Adipose tissue (tissue), 3 donors: ENCODE measurements around the gene STXBP1. TPM values are rescaled to one million over a fixed set of nuclear protein-coding genes. Genes with fewer than 3 reads are reported as not detected.
A peak's percentile ranks its signal among the peaks of the same experiment; 100 is the strongest.

ENCODE experiments used
- H3K27ac ChIP-seq: one replicate; pipeline ENCODE4 v1.5.1; 2013; ENCODE audit warnings: low read depth, low read length
- WGBS, 3 donors: extraction: QIAGEN DNeasy Blood & Tissue Kit; methylation state at CpG; one replicate each; pipeline ENCODE4 v1.1.7; 2013; 5-methylcytosine and 5-hydroxymethylcytosine counted together
- polyA plus RNA-seq, 3 donors: library from polyadenylated mRNA; stranded (reverse); fragments of 200-250 nt; gene quantifications; one replicate each; pipeline ENCODE4 v1.2.3, GENCODE V29; 2013
- donor health status: healthy with polysubstance abuse.
- donor health status: Bipolar disorder and iron deficiency.
- donor health status: healthy.

Gene STXBP1
- polyA plus RNA-seq, 3 donors: 12.7 to 42.4 (median 34.1) TPM

GRCh38 chr9:127698985-127699670 lies 87.1 kb downstream of the STXBP1 start:
- H3K27ac ChIP-seq: no peak overlapping the region
- WGBS, 3 donors: 12 to 15% (median 13%) methylated on average over 40 to 41 of the region's 41 CpGs

- no peak overlapping the region for H3K27ac ChIP-seq
- 95 to 100% (median 97%) methylated on average over 2 of the region's 2 CpGs for WGBS, 3 donors
Measured at GRCh38 chr9:127700140-127700539, 88.1 kb downstream of the STXBP1 start.

GRCh38 chr9:127700594-127701255 lies 88.6 kb downstream of the STXBP1 start:
- H3K27ac ChIP-seq: no peak overlapping the region
- 55 to 87% (median 78%) methylated on average over 5 of the region's 5 CpGs for WGBS, 3 donors

DNA sequence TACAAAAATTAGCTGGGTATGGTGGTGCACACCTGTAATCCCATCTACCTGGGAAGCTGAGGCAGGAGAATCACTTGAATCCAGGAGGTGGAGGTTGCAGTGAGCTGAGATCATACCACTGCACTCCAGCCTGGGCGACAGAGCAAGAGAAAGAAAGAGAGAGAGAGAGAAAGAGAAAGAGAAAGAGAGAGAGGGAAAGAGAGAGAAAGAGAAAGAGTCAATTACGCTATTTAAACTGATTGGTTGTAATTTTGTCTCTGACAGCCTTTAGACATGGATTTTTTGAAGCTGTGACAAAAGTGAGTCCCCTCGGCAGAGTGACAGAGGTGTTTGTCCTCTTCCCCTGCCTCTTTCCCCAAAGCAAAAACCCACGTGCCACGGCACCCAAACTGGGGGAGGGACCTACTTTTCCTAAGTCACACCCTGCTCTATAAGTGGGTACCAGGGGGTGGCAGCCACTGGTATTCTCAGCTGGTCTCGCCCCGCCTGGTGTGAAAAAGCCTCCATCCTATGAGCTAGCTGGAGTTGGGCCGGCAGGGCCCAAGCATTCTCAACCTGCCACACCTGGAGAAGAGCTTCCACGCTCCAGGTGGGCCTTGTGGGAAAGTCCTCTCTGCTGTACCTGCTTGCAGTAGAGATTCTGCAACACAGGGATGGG lies 91.3 kb downstream of the STXBP1 start:
- WGBS, 3 donors: 77 to 95% (median 79%) methylated on average over 9 of the region's 9 CpGs
- no peak overlapping the region for H3K27ac ChIP-seq

DNA sequence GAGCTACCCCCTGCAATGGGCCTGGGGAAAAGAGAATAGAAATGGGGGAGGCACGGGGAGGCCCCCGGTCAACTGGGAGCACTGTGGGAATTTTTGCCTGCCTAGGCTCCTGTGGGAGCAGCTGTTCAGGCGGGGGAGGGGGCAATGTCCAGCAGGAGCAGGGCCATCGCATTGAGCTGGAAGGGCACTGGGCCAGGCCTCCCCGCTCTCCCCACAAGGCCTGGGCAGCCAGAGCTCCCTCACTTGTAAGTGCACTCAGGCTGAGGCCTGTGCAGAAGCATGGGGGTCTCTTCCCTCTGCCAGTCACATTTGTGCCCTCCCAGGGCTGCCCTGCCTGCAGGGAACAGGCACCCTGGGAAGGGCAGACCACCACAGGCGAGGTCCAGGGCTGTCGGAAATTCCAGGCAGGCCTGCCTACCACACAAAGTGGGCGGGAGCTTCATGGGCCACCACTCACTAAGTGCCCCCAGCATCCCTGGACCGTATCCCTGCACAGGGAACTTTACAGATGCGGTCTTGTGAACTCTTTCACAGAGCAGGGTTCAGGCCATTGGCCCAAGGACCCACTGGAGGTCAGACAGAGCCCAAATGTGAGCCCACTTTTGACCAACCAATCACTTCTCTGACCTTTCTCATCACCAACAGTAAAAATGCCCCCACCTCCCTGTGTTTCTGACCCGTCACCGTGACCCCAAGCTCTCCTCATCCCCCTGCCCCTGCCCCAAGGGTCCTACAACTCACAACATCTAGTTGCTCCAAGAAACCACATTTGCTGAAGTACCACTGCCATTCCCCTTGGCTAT lies 93.7 kb downstream of the STXBP1 start:
- no peak overlapping the region for H3K27ac ChIP-seq
- 68 to 84% (median 78%) methylated on average over 12 of the region's 12 CpGs for whole genome bisulfite sequencing, 3 donors

DNA sequence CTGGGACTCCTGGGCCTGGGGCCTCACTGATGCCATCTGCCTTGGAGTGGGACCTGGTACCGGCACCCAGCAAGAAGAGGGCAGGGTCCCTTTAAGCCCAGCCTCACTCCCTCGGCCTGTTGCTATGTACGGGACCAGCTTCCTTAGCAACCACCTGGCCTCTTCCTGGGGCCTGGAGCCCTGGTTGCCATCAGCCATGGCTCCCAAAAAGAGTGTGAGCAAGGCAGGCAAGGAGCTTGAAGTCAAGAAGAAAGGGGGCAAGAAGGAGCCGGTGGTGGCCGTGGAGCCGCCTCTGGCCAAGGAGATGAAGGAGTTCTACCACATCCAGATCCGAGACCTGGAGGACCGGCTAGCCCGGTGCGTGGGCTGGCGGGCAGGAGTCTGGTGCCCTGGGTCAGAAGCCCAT lies 94.8 kb downstream of the STXBP1 start, which contains the start of gene CFAP157:
TSS of gene CFAP157 (plus strand) at position 153 of the 406 bp plus-strand sequence. CDS start at position 197, 44 bp downstream.
- WGBS, 3 donors: 54 to 66% (median 60%) methylated on average over 11 of the region's 11 CpGs
- no peak within 1 kb of the TSS for H3K27ac ChIP-seq

- no peak overlapping the region for H3K27ac ChIP-seq
- WGBS, 3 donors: 50 to 63% (median 53%) methylated on average over 5 of the region's 5 CpGs
Measured at GRCh38 chr9:127707766-127708165, 95.7 kb downstream of the STXBP1 start.

DNA sequence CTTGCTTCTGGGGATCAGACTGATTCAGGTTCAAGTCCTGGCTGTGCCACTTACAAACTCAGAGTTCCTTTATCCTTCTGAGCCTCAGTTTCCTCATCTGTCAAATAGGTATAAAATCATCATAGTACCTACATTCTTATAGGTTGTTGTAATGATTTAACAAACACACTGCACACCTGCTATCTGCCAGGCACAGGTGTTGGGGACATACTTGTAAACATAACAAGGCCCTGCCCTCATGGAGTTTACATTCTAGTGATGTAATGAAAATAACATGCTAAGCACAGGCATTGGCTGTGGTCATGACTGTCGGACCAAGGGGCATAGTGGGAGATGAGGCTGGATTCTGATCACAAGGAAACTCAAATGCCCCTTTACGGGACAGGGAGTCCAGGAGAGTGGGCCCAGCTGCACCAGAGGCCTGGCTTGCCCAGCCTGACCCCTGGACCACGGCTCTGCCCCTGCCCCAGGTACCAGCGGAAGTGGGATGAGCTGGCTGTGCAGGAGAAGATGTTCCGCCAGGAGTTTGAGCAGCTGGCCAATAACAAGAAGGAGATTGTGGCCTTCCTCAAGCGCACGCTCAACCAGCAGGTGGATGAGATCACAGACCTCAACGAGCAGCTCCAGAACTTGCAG lies 97.0 kb downstream of the STXBP1 start:
- no peak overlapping the region for H3K27ac ChIP-seq
- WGBS, 3 donors: 93 to 95% (median 94%) methylated on average over 8 of the region's 8 CpGs

GRCh38 chr9:127710204-127710783 lies 98.2 kb downstream of the STXBP1 start:
- no peak overlapping the region for H3K27ac ChIP-seq
- WGBS, 3 donors: 89 to 96% (median 93%) methylated on average over 10 of the region's 10 CpGs

- H3K27ac ChIP-seq: no peak overlapping the region
- 51 to 75% (median 53%) methylated on average over 9 of the region's 9 CpGs for WGBS, 3 donors
Measured at GRCh38 chr9:127711226-127711701, 99.2 kb downstream of the STXBP1 start.

- no peak overlapping the region for H3K27ac ChIP-seq
- 73 to 88% (median 75%) methylated on average over 11 of the region's 11 CpGs for WGBS, 3 donors
Measured at GRCh38 chr9:127711831-127712274, 99.8 kb downstream of the STXBP1 start.

GRCh38 chr9:127712371-127712770 lies 100.3 kb downstream of the STXBP1 start:
- H3K27ac ChIP-seq: no peak overlapping the region
- 90 to 91% (median 91%) methylated on average over 11 of the region's 11 CpGs for WGBS, 3 donors

DNA sequence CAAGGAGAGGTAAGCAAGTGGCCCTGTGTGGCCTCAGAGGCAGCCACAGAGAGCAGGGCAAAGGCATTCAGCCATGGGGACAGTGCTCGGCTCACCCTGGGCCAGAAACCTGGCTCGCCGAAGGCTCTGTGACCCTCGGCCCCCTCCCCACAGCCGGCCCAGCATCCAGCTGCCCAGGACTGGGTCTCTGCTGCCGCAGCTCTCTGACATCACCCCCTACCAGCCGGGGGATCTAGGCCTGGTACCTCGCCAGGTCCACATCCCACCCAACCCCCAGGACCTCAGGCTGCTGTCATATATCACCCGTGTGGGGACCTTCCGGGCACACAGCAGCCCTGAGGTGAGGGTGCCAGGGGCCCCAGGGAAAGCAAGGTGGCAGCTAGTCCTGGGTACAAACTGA lies 100.8 kb downstream of the STXBP1 start:
- WGBS, 3 donors: 90 to 97% (median 96%) methylated on average over 10 of the region's 10 CpGs

DNA sequence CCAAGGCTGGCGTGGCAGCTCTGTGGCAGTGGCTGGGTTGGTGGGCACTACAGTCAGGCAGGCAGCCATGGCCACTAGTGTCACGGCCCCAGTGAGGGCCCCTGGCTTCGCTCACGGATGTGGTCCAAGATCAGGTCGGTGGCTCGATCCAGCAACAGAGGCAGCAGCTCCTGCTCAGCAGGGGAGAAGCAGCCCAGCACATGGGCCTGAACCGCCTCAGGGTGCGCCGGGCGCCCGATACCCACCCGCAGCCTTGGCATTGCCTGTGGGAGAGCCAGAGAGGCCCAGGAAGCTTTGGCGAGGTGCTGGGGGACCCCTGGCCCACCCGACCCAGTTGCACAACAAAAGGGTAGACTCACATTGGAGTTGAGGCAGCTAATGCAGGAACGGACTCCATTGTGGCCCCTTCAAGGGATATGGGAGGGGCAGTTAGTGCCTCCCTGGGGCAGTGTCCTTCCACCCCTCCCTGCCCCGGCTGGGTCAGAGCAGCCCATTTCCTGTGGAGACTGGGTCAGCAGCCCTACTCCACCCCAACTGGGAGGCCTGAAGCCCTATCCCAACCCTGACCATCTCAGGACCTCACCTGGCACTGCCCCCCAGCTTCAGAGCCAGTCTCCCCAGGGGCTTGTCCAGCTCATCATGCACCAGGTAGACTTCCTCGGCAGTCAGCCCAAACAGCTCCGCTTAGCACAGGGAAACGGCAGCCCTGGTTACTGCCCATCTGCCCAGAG lies 102.1 kb downstream of the STXBP1 start:
- 76 to 78% (median 76%) methylated on average over 19 of the region's 19 CpGs for WGBS, 3 donors
- no peak overlapping the region for H3K27ac ChIP-seq

More for the DNA sequence above, 100.8 kb downstream of the STXBP1 start:
- H3K27ac ChIP-seq: no peak overlapping the region

DNA sequence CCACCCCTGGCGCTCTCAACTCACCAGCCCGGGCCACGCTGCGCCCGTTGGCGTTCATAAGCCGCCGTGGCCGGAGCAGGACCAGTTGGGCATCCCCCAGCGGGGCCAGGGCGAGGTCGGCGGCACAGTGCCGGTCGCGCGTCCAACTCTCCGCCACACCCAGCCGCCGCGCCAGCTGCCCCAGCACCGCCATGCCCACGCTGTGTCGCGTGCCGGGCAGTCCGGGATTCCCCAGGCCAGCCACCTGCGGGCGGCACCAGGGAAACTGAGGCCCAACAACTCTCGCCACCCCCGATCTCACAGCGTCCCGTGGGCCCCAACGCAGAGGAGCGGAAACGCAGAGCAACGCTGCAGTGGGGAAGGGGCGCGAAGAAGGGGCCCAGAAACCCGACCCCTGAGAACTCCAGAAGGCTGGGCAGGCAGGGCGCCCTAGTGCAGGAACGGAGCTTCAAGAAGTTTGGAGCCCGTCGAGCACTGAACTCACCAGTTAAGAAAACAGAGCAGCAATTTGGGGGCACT lies 102.9 kb downstream of the STXBP1 start:
- peak overlapping the region; percentile 63 for H3K27ac ChIP-seq
- WGBS, 3 donors: 0 to 1% (median 1%) methylated on average over 36 to 44 of the region's 44 CpGs

- peak within 1 kb of the TSS; percentile 63 for H3K27ac ChIP-seq
- WGBS, 3 donors: 4 to 5% (median 4%) methylated on average over 64 to 65 of the region's 65 CpGs
Measured at GRCh38 chr9:127715470-127716337, 103.6 kb downstream of the STXBP1 start, which contains the start of the genes PTRH1 and TTC16. Gene PTRH1 (minus strand): TSS chr9:127715663. CDS start chr9:127715639, 24 bp downstream. Gene TTC16 (plus strand): TSS chr9:127716079. CDS start chr9:127716146, 67 bp downstream.
